ENCODE measurements around the gene SCG5.
A peak's percentile ranks its signal among the peaks of the same experiment; 100 is the strongest.
"Not testable (repeated sequence)": the region's sequence is repeated elsewhere in the genome, so short reads cannot be mapped to it uniquely, and the experiment has no call there.

Gene SCG5, protein sequence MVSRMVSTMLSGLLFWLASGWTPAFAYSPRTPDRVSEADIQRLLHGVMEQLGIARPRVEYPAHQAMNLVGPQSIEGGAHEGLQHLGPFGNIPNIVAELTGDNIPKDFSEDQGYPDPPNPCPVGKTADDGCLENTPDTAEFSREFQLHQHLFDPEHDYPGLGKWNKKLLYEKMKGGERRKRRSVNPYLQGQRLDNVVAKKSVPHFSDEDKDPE

DNA sequence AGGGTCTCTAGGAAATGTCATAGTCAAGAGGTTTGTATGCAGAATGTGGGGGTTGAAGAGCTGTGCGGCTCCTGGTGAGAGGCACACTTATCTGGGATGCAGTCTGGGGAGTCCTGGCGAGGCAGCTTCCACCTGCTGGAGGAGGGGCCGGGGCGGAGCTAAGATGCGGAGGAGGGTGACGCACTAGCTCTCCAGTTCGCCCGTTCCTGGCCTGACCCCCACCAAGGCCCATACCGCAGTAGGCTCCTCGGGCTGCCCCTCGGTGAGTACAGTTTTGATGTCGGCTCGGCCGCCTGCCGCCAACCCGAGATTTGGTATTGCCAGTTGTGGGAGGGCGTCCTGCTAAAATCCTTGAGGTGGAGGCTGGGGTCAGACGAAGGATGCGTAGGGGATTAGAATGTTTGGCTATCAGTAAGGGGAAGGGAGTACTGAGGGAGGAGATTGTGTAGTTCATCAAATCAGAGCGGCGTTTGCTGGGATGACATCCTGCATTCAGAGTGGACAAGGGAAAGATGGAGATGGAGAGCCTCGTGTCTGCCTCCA lies at the start of gene SCG5:
SCG5 (plus strand) TSS at position 194 of the 543 bp plus-strand sequence. CDS start 1,883 bp downstream, outside the sequence.
- DNase-seq = no peak

DNA sequence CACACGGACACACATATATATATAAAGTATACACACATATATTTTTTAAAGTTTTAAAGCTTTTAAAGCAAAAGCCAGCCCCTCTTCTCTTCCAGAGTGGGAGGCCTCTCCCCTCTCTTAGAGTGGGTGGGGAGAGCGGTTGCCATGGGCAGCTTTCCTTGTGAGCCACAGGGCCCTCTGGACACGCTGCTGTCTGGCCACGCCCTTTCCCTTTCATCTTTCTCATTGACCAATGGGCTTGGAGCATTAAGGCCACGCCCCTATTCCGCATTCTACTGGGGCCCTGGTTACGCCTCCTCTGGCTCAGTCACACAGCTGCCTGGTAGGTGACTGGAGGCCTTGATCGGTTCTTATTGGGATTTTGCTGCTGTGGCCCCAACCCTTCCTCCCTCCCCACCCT lies 48.4 kb upstream of the SCG5 start, which contains the start of gene GOLGA8N:
GOLGA8N (plus strand) TSS at position 306 of the 400 bp plus-strand sequence.
- DNase-seq = not testable (repeated sequence)

DNA sequence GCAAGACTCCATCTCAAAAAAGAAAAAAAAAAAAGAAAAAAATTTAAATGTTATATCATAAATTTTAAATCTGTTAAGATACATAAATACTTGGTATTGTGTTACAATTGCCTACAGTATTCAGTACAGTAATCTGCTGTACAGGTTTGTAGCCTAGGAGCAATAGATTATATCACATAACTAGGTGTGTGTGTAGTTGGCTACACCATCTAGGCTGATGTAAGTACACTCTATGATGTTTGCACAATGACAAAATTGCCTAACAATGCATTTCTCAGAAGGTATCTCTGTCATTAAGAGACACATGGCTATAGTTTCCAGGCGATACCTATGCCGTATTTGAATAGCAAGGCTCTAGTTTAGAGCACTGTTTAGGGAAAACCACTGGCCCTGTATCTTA lies 32.0 kb upstream of the SCG5 start:
- DNase-seq = not testable (repeated sequence)

DNA sequence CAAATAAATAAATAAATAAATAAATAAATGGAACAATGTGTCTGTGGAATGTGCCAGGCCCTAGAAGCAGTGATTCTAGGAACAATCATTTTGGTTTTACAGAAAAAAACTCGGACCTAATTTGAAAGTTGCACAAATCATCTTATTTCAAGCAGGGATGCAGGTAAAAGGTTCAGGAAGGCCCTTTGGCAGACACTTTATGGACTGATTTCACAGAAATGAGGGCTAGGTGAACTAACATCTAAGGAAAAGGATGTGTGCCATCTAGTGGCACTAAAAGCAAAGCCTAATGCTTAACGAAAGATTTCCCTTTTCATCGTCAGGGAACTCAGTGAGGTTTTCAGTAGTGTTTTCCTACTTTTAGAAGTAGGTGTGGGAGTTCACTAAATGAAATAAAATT lies 30.8 kb upstream of the SCG5 start:
- not testable (repeated sequence) for DNase-seq

DNA sequence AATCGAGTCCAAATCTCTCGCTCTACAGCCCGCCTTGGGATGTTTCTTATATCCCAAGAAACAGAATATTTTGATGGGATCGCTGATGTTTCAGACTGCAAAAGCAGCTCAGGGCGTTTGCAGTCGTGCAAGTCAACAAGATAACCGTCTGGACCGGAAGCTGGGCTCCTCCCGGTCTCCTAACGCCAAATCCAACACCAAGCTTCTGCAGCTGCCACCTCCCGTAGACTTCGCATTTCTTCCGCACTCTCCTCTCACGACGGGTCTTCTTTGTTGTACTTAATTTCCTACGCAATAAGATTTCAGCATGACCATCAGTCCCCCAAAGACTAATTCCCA lies 26.8 kb upstream of the SCG5 start:
- not testable (repeated sequence) for DNase-seq

DNA sequence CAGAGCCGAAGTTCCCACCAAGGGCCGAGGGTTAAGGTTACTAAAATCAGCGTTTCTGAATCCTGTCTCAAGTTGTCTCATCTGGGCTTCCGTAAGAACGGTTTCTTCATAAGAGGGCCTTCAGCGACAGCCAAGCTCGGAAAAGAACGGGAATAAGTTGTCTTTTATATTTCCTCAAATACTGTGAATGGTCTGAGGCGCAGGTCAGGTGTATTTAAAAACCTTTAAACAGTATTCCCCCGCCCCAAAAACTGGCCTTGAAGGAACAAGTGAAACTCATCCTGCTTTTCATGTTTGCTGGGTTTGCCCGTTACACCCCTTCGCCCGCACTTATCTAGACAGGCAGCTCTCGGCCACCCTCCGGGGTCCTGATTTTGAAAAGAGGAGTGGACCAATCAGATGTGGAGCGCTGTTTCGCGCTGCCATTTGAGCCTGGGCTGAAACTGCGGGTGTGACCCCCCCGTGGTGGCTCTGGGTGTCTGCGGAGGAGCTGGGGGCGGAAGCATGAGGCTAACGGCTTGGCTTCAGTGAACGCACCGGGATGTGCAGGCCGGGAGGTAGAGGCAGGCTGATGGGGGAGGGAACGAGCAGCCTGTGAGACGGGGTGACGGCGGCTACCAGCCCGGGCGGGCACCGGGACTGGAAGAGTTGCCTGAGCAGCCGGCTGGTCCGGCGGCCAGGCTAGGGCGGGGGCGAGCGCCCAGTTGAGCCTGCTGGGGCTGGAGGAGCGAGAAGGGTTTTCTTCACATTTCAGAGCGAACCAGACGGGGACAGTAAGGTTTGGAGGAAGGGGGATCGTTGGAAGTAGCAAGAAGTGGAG lies 26.2 kb upstream of the SCG5 start, which contains the start of gene ARHGAP11A:
ARHGAP11A (plus strand) TSS at position 454 of the 820 bp plus-strand sequence. CDS start 708 bp downstream, outside the sequence.
- peak; percentile 93 for DNase-seq

DNA sequence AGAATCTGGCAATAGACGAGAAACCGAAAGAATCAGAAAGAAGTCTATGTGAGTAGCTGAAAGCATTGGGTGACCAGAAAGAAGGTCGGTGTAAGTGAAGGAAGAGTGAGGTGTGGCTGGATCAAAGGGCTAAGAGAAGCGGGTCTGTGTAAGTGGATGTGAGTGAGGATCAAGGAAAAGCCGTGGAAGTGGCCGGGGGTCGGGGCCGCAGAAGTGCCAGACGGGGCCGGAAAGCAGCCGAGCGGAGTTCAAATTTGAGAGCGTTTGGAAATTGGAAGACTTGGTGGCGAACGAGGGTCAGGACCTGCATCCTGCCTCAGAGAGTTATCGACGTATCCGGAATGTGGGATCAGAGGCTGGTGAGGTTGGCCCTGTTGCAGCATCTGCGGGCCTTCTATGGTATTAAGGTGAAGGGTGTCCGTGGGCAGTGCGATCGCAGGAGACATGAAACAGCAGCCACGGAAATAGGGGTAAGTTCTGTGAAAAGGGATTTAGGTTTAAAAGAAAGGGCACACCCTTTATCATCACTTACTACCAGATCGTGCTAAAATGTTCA lies 25.6 kb upstream of the SCG5 start:
- DNase-seq = not testable (repeated sequence)

DNA sequence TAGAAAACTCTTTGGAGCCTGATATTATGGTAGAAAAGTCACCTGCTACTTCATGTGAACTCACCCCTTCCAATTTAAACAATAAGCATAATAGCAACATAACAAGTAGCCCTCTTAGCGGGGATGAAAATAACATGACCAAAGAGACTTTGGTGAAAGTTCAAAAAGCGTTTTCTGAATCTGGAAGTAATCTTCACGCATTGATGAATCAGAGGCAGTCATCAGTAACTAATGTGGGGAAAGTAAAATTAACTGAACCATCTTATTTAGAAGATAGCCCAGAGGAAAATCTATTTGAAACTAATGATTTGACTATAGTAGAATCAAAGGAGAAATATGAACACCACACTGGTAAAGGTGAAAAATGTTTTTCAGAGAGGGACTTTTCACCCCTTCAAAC lies 5.1 kb upstream of the SCG5 start:
- no peak for DNase-seq

DNA sequence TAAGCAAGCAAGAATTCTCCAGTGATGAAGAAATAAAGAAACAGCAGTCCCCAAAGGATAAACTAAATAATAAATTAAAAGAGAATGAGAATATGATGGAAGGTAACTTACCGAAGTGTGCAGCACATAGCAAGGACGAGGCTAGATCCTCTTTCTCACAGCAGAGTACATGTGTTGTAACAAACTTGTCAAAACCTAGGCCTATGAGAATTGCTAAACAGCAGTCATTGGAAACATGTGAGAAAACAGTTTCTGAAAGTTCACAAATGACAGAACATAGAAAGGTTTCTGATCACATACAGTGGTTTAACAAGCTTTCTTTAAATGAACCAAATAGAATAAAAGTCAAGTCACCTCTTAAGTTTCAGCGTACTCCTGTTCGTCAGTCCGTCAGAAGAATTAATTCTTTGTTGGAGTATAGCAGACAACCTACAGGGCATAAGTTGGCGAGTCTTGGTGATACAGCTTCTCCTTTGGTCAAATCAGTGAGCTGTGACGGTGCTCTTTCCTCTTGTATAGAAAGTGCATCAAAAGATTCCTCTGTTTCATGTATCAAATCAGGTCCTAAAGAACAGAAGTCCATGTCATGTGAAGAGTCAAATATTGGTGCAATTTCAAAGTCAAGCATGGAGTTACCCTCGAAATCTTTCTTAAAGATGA lies 4.5 kb upstream of the SCG5 start:
- DNase-seq = no peak

DNA sequence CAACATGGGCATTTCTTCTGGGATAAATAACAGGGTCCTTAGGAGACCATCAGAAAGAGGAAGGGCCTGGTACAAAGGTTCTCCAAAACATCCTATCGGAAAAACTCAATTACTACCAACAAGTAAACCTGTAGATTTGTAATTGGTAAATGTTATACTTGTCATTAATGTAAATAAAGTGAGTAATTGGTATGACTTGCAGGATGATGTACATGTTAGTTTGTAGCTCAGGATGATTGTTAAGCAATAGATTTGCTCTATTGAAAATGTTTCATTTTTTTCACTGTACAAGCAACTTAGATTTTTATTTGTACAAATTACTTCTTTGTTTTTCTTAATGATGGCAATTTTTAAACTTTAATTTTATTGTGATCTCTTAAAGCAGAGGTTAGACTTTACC lies 3.8 kb upstream of the SCG5 start:
- no peak for DNase-seq

DNA sequence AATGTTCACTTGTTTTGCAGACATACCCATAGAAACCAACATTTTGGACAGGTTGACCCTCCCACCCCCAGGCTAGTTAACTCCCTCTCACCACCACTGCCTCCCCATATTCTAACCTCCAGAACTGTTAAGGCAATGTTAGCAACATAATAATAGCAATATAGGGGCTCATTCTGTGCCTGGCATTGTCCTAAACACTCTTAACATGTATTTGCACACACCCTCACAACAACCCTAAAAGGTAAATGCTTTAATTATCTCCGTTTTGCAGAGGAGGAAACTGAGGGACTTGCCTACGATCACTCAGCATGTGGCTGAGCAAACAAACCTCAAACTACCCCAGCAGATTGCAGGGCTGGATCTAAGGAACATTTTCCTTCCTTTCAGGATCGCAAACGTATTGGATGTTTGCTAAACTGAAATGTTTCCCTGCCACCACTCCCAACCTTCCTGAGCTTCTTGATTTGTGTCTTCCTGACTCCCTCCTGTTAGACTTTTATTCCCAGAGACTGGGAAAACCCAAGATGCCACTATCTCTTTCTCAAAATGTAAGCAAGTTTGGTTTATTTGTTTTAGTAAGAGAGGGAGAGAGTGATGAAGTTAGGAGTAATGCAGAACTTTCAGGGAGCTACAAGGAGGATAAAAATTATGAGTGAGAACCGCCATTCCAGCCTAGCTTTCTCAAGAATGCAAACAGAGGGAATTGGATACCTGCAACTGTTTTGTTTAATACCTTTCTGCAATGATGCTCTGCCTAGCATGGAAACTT lies 1.3 kb downstream of the SCG5 start:
- DNase-seq = no peak

DNA sequence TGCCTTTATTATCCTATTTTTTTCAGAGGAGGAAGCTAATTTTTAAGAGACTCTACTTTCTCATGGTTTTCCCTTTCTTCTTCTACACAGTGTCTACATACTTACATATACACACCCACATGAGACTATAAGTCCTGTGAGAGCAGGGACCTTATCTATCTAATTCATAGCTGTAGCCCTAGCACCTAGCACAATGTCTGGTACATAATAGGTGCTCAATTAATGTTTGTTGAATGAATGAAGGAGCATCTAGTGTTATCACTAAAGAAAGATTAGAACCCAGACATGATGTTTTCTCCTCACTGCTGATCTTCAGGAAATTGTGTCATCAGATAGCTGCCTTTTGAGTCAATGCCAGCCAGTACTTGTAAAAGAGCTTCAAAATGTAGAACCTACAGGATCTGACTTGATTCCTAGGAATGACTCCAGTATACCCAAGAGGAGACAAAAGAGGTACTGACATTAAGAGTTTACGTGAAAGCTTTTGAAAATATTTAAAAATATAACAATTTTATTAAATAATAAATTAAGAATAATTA lies 2.5 kb downstream of the SCG5 start:
- no peak for DNase-seq

DNA sequence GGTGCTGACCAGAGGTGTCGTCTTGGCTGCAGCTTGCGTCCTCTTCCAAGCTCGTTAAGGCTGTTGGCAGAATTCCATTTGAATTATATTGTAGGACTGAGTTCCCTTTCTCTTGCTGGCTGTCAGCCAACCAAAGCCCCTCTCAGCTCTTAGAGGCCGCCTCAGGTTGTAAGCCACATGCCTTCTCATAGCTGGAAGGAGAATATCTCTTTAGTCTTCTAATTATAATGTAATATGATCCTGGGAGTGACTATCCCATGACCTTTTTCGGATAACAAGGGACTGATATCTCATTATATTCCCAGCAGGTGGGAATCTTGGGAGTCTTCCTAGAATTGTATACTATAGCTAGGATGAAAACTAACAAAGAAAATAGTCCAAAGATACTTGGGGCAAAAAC lies 4.8 kb downstream of the SCG5 start:
- no peak for DNase-seq

DNA sequence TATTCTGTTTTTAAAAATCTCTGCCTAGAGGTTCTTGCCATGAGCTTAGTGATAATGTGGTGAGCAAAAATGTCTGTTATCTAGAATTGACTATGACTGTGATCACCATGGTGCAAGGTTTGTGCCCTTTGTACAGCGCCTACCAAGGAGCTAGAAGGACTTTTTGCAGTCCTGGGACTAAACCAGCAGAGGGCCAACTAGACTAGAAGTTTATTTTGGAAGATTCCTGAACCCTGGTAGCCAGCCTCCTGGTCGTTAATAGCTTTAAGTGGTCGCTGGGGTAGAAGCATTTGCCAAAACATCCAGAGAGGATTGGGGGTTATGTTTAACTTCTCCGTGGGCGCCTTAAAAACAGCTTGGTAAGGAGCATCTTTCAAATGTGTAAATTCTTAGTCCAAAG lies 7.8 kb downstream of the SCG5 start:
- DNase-seq = no peak

DNA sequence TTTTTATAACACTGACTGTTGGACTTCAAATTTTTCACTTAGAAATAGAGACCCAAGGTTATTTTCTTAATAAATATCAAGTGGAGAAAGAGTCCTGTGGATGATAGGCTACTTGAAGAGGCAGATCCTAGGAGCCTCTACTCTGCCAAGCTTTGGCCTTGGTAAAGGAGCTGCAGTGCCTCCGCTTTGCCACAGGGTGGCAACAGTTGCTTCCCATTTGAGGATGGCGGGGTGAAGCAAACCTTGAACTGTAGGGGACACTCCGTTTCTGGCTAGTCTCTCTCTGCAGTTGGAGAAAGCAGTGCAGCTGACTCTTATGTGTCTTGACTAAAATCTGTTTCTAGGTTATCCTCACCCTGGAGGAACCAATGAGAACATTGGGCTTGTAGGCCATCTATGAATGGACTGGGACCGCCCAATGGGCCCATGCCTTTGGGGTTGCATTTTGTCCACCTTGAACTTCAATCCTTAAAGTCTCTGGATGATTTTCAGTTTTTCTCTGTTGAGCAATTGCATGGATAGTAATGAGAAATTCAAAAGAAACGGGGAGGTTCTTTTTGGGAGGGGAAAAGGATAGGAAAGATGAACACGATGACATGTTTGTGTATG lies 9.8 kb downstream of the SCG5 start:
- peak; percentile 75 for DNase-seq

DNA sequence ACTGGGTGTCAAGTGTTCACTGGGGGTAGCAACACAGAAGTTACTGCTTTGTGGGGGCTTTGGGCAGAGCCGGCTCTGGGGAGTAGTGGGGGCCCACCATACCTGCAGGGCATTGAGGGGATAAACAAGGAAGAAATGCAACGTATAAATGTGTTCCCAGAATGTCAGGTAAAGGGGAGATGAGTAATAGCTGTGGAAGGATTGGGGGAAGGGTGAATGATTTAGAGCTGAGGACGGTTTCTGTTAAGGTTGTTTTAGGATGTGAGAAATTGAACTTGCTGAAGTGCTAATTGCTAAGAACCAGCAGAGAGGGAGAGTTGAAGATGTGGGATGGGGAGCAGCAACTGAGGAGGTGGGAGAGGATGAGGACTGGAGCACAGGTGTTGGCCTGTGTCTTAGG lies 10.7 kb downstream of the SCG5 start:
- DNase-seq = no peak

DNA sequence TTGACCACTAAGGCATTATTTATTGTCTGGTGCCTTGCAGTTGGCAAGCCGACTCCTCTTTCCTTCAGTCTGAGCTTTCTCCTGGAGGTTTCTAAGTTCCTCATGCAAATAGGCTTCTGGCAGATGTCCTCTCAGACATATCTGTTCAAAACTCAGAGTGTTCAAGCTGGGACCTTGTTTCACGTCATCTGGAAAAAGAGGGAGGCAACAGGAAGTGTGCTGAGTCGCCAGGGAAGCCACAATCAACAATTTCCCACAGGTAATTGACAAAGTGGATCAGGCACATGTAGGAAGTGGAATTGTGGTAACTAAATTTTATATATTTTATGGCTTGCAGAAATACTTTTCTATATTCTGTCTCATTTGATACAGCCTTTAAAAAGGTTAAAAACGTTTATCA lies 14.6 kb downstream of the SCG5 start:
- no peak for DNase-seq

DNA sequence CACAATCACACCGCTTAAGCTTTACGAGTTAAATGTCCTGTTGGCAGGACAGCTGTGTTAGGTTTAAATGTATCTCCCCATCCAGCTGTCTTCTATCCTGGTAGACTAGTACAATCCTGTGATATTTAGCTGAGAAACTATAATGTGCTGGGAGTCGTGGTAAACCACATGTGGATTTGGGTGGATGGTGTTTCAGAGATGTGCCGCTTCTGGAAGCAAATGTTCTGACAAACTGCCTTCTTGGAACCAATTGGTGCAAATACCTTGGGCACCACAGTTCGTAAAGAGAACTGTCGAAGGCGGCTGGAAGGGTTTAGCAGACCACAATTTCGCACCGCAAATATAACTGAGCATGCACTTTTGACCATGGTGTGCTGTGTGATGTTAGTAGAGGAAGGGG lies 15.0 kb downstream of the SCG5 start:
- no peak for DNase-seq

DNA sequence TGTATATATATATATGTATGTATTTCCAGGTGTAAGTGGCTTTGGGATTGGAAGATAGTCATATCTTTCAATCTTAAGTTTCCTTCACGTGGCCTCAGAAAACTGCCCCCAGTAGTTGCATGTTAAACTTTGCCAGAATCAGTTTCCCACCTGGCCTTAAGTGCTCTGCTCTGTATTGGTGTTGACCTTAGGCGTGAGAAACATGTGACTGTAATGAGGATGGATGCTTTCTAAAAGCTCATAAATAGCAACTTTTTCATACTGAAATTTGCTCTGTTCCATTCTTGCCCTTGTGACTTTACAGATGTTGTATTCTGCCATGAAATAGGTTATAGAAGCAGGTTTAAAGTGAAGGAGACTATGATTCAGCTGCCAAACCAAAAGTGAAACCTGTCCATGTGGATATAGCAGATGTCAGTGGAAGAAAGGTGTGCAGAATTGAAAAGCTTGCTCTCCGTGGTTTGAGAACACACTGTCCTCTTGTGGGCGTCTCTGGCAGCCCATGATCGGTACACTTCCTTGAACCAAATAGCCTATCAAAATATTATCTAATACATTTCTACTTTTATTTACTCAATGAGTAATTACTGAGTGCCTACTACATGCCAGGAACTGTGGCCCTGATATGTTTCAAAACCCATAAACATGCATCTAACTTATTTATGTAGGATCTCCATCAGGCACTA lies 15.8 kb downstream of the SCG5 start:
- no peak for DNase-seq

DNA sequence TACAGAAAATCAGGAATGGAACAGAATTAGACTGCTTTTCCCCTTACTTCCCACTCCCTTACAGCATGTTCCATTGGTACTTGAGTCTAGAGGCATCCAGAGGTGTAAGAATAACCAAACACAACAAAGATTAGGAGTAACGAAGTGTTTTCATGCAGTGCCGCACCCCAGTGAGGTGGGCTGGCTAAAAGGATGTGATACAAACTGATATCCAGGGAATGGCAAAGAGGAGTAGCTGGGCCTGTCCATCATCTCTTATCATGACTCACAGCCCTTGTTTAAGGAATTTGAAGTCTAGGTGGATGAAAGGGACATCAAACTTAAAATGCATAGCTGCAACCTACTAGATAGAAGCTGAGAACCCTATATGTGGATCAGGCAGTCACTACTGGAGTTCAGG lies 16.4 kb downstream of the SCG5 start:
- DNase-seq = no peak
